Endothelial cell of umbilical vein (primary cell): Measurements from ENCODE around the gene MTSS2. TPM values are rescaled to one million over a fixed set of nuclear protein-coding genes. Genes with fewer than 3 reads are reported as not detected.

Experiments
- BruUV-seq: library from RNA; stranded (reverse); fragments of 400-500 nt; replicated peaks from 2 replicates; lab custom pipeline; 2021; lab: Mats Ljungman, UMichigan
- CTCF ChIA-PET: fragments of 300-600, 350-600 bp; sonication (Branson Sonifier 250); formaldehyde crosslinking; loops from one replicate; lab custom pipeline; 2021; ENCODE audit warnings: antibody characterized with exemption, inconsistent platforms; lab: Charles Lee
- POLR2A ChIA-PET: fragments of 300-600, 350-600 bp; sonication (Branson Sonifier 250); formaldehyde crosslinking; loops from one replicate; lab custom pipeline; 2021; ENCODE audit warnings: antibody characterized with exemption, inconsistent platforms; lab: Charles Lee
- DNase-seq: peaks from one replicate; pipeline ENCODE4 v3.0.0-alpha.2; 2011; ENCODE audit warnings: low read depth, low spot score
- FAIRE-seq: peaks from 2 replicates; lab custom pipeline; 2011; peaks lifted over from hg19 to GRCh38; lab: Jason Lieb, UNC
- H2AFZ ChIP-seq: 2 replicates; pipeline ENCODE4 v1.6.0; 2012; ENCODE audit warnings: low read depth, low read length, control low read depth, inconsistent platforms
- H3K27ac ChIP-seq: 2 replicates; pipeline ENCODE4 v1.5.1; 2011; ENCODE audit warnings: low read depth, mild to moderate bottlenecking, control low read depth, low read length, moderate library complexity; ENCODE audit not compliant: insufficient read depth
- H3K27me3 ChIP-seq, 2 experiments: 2 replicates each; pipeline versions ENCODE4 v1.6.0 to v1.6.1; 2011; ENCODE audit warnings: low read length in 2 of 2, mixed read lengths in 1 of 2; ENCODE audit not compliant: control insufficient read depth in 2 of 2, insufficient read depth in 2 of 2
- H3K36me3 ChIP-seq, 2 experiments: 2 replicates in 1 of 2; 3 replicates in 1 of 2; pipeline ENCODE4 v1.5.1; 2011; ENCODE audit warnings: low read length in 2 of 2, mild to moderate bottlenecking in 1 of 2, moderate library complexity in 1 of 2; ENCODE audit not compliant: control insufficient read depth in 2 of 2, insufficient read depth in 2 of 2; ENCODE audit errors: extremely low read depth in 1 of 2
- H3K4me1 ChIP-seq: 3 replicates; pipeline ENCODE4 v1.5.1; 2011; ENCODE audit warnings: mild to moderate bottlenecking, low read length; ENCODE audit not compliant: control insufficient read depth, insufficient read depth; ENCODE audit errors: extremely low read depth
- H3K4me2 ChIP-seq: 2 replicates; pipeline ENCODE4 v1.6.1; 2011; ENCODE audit warnings: low read length, control low read depth, mixed read lengths; ENCODE audit not compliant: insufficient read depth
- H3K4me3 ChIP-seq, 3 experiments: fragments of 200-600 bp in 1 of 3; sonication (generic), shearing (Covaris generic) in 1 of 3; replicated peaks in 1 of 3; 2 replicates each; pipeline ENCODE4 v1.5.1; 2011 to 2016; ENCODE audit warnings: control low read depth in 3 of 3, low read length in 3 of 3, mild to moderate bottlenecking in 2 of 3, inconsistent platforms in 1 of 3, low read depth in 1 of 3, moderate library complexity in 1 of 3; ENCODE audit not compliant: insufficient read depth in 1 of 3
- H3K79me2 ChIP-seq: 2 replicates; pipeline ENCODE4 v1.6.0; 2012; ENCODE audit warnings: low read length, inconsistent platforms; ENCODE audit not compliant: control insufficient read depth, insufficient read depth
- H3K9ac ChIP-seq: replicated peaks from 2 replicates; pipeline ENCODE3; 2011; ENCODE audit warnings: low read length, control low read depth; ENCODE audit not compliant: insufficient read depth; ENCODE audit errors: extremely low read depth
- H3K9me1 ChIP-seq: replicated peaks from 3 replicates; pipeline ENCODE4 v1.6.0; 2011; ENCODE audit warnings: mild to moderate bottlenecking, low read length; ENCODE audit not compliant: control insufficient read depth, insufficient read depth; ENCODE audit errors: extremely low read depth
- H3K9me3 ChIP-seq: replicated peaks from 2 replicates; pipeline ENCODE4 v1.5.1; 2012; ENCODE audit warnings: low read length, inconsistent platforms; ENCODE audit not compliant: control insufficient read depth, insufficient read depth
- H4K20me1 ChIP-seq: replicated peaks from 2 replicates; pipeline ENCODE3; 2011; ENCODE audit warnings: mild to moderate bottlenecking, low read length; ENCODE audit not compliant: control insufficient read depth, insufficient read depth; ENCODE audit errors: extremely low read depth
- EZH2 ChIP-seq: IDR thresholded peaks from 2 replicates; pipeline ENCODE4 v1.6.1; 2012; ENCODE audit warnings: borderline replicate concordance, low read depth, mild to moderate bottlenecking, moderate library complexity, low read length, inconsistent platforms; ENCODE audit not compliant: severe bottlenecking
- FOS ChIP-seq: IDR thresholded peaks from 2 replicates; pipeline ENCODE4 v1.6.1; 2011; ENCODE audit warnings: mild to moderate bottlenecking, low read length, moderate library complexity, borderline replicate concordance; ENCODE audit not compliant: insufficient read depth
- GATA2 ChIP-seq: IDR thresholded peaks from 2 replicates; pipeline ENCODE4 v1.7.0; 2011; ENCODE audit warnings: low read depth, mild to moderate bottlenecking, moderate library complexity, mixed read lengths, low read length; ENCODE audit not compliant: insufficient read length, insufficient read depth
- JUN ChIP-seq: IDR thresholded peaks from 2 replicates; pipeline ENCODE4 v1.6.1; 2011; ENCODE audit warnings: borderline replicate concordance, low read depth; ENCODE audit not compliant: insufficient read length, insufficient read depth
- MYC ChIP-seq: IDR thresholded peaks from one replicate; pipeline ENCODE4 v1.6.1; 2011; ENCODE audit warnings: mild to moderate bottlenecking, low read depth, low read length
- POLR2A ChIP-seq: IDR thresholded peaks from 2 replicates; pipeline ENCODE4 v1.6.1; 2012; ENCODE audit warnings: low read depth, mild to moderate bottlenecking, control low read depth, low read length
- POLR2AphosphoS5 ChIP-seq: IDR thresholded peaks from 2 replicates; pipeline ENCODE4 v1.6.1; 2012; ENCODE audit warnings: low read depth, mild to moderate bottlenecking, control low read depth, low read length, moderate library complexity; ENCODE audit not compliant: insufficient read depth
- dilution Hi-C: fragments of 300-500 bp; cut with MboI; formaldehyde crosslinking; loops from one replicate; pipeline ENCODE4 v1.15.0; 2019; ENCODE audit warnings: low sequenced_read_pairs; ENCODE audit not compliant: extremely low pct_ligation_motif_present
- intact Hi-C: fragments of 100-400 bp; cut with micrococcal nuclease; formaldehyde crosslinking; loops from one replicate; pipeline ENCODE4 v1.10.0; 2022
- polyA plus RNA-seq, 4 experiments: library from polyadenylated mRNA; depleted of rRNA in 3 of 4; stranded (reverse) in 3 of 4; unstranded in 1 of 4; fragments of >200 nt; gene quantifications; 2 replicates each; pipeline versions ENCODE4 v1.2.1 to v1.2.3, GENCODE V29; 2011 to 2012; ENCODE audit warnings: missing spikeins in 1 of 4
- total RNA-seq: library from RNA; stranded (reverse); gene quantifications from 2 replicates; pipeline ENCODE4 v1.2.3, GENCODE V29; 2021
- TF ChIP-seq, protein P1 (sequence below): IDR thresholded peaks from 2 replicates; pipeline ENCODE4 v1.6.1; 2011; ENCODE audit not compliant: insufficient read depth, insufficient read length
- TF ChIP-seq, protein P2 (sequence below), 2 donors: IDR thresholded peaks; 1 replicate in 1 of 2; 2 replicates in 1 of 2; pipeline ENCODE4 v1.5.1; 2011; ENCODE audit warnings: low read length in 2 of 2, mild to moderate bottlenecking in 2 of 2, moderate library complexity in 2 of 2, control low read depth in 1 of 2, inconsistent platforms in 1 of 2, low read depth in 1 of 2; ENCODE audit not compliant: insufficient read depth in 1 of 2; ENCODE audit errors: extremely low read depth in 1 of 2

Gene MTSS2
- total and polyA plus RNA-seq, 2 donors (not counting 3 experiments of a cell fraction or from before 2014, with no cell fraction given): 38.4 to 42.3 TPM

DNA sequence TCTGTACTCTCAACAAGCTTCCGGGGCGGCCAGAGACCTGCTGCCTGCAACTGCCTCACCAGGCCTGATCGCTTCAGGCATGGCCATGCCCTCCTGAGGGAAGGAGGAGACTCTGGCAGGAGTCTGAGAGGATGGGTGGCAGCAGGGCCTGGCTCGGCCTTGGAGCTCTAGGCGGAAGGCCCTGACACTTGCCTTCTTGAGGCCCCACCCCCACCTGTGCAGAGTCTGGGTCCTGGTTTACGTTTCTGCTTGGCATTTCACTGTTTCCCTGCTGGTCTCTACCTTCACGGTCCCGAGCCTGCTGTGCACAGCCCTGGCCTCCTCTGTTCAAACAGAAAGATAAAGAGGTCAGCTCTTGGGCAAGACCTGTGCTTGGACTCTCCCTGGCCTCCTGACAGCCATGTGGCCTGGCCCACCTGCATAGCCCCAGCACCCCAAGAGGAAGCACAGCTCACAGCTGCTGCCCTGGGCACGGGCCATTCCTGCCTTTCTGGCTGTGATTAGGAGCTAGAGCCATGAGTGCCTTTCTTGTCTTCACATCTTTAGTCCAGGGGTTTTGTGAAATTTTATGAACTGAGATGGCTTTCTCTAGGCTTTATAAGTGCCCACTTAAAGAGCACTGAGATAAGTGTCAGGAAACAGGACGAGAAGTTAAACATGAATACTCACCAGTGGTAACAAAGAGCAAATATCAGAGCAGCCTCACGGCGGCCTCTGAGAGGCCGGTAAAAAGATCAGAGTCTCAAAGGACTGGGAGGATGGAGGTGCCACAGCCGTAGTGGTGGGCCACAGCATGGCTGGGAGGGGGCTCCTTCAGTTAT, 25.6 kb upstream of the MTSS2 start:
- Histone ChIP-seq H3K4me2 (no peak overlapping the region), H4K20me1 (no peaks in the 10 kb centered on the region), H3K9me3 (no peaks in the 10 kb centered on the region), H2AFZ (no peak overlapping the region), H3K9ac (no peak overlapping the region), H3K27ac (no peak overlapping the region), H3K79me2 (no peaks in the 10 kb centered on the region), H3K9me1 (no peaks in the 10 kb centered on the region), H3K4me1 (peaks cover 36% of the 10 kb centered on the region), H3K27me3 (no peaks in the 10 kb centered on the region), H3K4me3 (no peak overlapping the region), H3K36me3 (no peaks in the 10 kb centered on the region)
- BruUV-seq: no TSS peak
- no peak for DNase-seq
- FAIRE-seq: no peak
- CTCF ChIA-PET: interaction anchor here (1.1 kb wide), 1 partner anchor 19 kb away, joined by 3 read pairs; no protein-coding TSS in a partner anchor
- TF ChIP-seq, protein P1, sequence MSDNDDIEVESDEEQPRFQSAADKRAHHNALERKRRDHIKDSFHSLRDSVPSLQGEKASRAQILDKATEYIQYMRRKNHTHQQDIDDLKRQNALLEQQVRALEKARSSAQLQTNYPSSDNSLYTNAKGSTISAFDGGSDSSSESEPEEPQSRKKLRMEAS: no peak
- TF ChIP-seq POLR2A (no peak), MYC (no peak), GATA2 (no peak)
- intact Hi-C loops (no loop called here), dilution Hi-C loops (no loop called here)
- POLR2A ChIA-PET: interaction anchor here (0.6 kb wide), 1 partner anchor 43 kb away, joined by 3 read pairs; no protein-coding TSS in a partner anchor

DNA sequence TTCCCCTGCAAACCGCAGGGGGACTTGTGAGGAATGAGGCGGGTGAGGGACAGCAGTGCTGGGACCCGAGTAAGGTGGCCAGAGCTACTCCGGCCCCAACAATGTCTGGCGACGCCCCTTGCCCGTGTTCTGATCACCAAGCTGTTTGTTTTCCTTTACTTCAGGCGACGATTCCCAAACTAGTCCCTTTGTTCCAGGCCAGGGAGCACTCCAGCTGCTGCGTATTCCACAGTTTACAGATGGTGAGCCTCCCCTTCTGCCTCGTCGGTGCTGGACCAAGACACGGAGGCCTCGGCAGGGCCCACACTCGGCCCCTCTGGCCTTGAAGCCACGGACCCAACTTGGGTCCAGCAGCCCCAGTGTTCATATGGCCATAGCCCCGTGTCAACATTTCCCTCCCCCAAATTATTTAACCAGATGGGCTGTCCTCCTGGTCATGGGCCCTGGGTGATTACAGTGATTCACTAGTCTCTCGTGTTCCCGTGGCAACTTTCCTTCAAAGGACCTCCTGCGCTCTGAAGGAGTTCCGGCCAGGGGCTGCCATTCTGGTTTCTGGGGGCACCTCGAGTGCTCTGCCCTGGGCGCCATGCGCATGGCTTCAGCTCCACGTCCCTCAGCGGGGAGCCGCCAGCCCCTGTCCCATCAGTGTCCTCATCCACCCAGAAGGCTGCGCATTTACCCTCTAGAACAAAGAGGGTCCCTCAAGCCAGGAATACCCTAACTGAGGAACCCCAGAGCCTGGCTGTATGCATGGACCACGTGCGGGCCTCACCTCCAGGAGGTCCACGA, 24.8 kb upstream of the MTSS2 start:
- FAIRE-seq (no peak), DNase-seq (no peak)
- H2AFZ ChIP-seq: no peak overlapping the region
- no peaks in the 10 kb centered on the region for H3K27me3 ChIP-seq
- no peak overlapping the region for H3K9ac ChIP-seq
- H3K4me1 ChIP-seq: peaks cover 38% of the 10 kb centered on the region
- intact Hi-C loops: no loop called here
- TF ChIP-seq FOS: no peak
- no peak for TF ChIP-seq POLR2AphosphoS5
- TF ChIP-seq, protein P2, sequence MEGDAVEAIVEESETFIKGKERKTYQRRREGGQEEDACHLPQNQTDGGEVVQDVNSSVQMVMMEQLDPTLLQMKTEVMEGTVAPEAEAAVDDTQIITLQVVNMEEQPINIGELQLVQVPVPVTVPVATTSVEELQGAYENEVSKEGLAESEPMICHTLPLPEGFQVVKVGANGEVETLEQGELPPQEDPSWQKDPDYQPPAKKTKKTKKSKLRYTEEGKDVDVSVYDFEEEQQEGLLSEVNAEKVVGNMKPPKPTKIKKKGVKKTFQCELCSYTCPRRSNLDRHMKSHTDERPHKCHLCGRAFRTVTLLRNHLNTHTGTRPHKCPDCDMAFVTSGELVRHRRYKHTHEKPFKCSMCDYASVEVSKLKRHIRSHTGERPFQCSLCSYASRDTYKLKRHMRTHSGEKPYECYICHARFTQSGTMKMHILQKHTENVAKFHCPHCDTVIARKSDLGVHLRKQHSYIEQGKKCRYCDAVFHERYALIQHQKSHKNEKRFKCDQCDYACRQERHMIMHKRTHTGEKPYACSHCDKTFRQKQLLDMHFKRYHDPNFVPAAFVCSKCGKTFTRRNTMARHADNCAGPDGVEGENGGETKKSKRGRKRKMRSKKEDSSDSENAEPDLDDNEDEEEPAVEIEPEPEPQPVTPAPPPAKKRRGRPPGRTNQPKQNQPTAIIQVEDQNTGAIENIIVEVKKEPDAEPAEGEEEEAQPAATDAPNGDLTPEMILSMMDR (IDR thresholded peaks at IDR 0.05; ENCODE audit: extremely low read depth in 1 of 2, insufficient read depth in 1 of 2, low read depth in 1 of 2, low read length in 2 of 2): no peak
- no peak for TF ChIP-seq POLR2A
- TF ChIP-seq, protein P1: no peak
- TF ChIP-seq GATA2: no peak
- TF ChIP-seq MYC: no peak
- TF ChIP-seq JUN: no peak
- TF ChIP-seq EZH2: no peak
- no peaks in the 10 kb centered on the region for H3K9me3 ChIP-seq
- H3K79me2 ChIP-seq: no peaks in the 10 kb centered on the region
- H3K36me3 ChIP-seq: no peaks in the 10 kb centered on the region
- dilution Hi-C loops: no loop called here
- no peak overlapping the region for H3K27ac ChIP-seq
- no peak overlapping the region for H3K4me3 ChIP-seq
- H3K9me1 ChIP-seq: no peaks in the 10 kb centered on the region
- BruUV-seq: no TSS peak
- no peak overlapping the region for H3K4me2 ChIP-seq
- ChIA-PET POLR2A (no interaction called here), CTCF (interaction anchor here (0.7 to 1.8 kb wide), 3 partner anchors 9 to 23 kb away, joined by 3 to 5 read pairs (median 3); no protein-coding TSS in a partner anchor)
- no peaks in the 10 kb centered on the region for H4K20me1 ChIP-seq
